Fibroblast of pulmonary artery (primary cell): ENCODE results near the gene SDHB.

Source experiments
- DNase-seq: peaks from one replicate; pipeline ENCODE4 v3.0.0-alpha.2; 2010; ENCODE audit warnings: low read depth
- H3K4me3 ChIP-seq: replicated peaks from 2 replicates; pipeline ENCODE4 v1.5.1; 2011; ENCODE audit warnings: low read depth, mild to moderate bottlenecking, control low read depth, low read length, moderate library complexity
- TF ChIP-seq, protein P1 (sequence below): IDR thresholded peaks from 2 replicates; pipeline ENCODE4 v1.5.1; 2011; ENCODE audit warnings: mild to moderate bottlenecking, control low read depth, low read length, inconsistent platforms; ENCODE audit errors: missing control alignments

SDHB gene

DNA sequence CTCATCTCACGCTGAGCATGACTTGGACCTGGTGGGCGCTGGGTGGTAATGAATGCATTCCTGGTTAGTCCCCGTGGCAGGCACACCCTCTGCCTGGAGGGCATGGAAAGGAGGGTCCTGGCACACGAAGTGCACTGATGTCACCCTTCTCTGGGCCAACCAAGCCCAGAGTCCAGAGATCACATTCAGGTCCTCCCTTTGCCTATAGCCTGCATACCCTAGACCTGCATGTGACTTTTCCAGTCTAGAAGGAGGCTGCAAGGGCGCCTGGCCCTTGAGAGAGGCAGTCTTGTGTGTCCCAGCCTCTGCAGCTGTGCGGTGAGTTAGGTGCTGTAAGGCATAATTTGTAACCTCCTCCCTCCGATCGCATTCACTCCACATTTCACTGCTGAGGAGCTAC lies 43.3 kb upstream of the SDHB start:
- TF ChIP-seq, protein P1, sequence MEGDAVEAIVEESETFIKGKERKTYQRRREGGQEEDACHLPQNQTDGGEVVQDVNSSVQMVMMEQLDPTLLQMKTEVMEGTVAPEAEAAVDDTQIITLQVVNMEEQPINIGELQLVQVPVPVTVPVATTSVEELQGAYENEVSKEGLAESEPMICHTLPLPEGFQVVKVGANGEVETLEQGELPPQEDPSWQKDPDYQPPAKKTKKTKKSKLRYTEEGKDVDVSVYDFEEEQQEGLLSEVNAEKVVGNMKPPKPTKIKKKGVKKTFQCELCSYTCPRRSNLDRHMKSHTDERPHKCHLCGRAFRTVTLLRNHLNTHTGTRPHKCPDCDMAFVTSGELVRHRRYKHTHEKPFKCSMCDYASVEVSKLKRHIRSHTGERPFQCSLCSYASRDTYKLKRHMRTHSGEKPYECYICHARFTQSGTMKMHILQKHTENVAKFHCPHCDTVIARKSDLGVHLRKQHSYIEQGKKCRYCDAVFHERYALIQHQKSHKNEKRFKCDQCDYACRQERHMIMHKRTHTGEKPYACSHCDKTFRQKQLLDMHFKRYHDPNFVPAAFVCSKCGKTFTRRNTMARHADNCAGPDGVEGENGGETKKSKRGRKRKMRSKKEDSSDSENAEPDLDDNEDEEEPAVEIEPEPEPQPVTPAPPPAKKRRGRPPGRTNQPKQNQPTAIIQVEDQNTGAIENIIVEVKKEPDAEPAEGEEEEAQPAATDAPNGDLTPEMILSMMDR = no peak
- no peak overlapping the region for H3K4me3 ChIP-seq

DNA sequence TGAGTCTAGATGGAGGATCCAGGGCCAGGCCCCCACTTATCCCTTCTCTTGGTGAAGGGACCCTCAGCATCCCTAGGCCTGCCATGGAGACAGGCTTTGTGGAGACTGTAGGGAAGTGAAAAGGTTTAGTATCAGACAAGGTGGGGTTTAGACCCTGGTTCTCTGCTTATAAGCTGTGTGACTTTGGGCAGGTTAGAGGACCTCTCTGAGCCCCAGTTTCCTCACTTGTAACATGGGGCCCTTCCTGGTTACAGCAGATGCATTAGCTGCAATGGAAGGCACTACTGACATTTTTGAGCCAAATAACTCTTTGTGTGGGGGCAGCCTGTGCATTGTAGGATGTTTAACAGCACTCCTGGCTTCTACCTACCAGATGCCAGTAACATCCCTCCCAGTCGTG lies 42.8 kb upstream of the SDHB start:
- no peak overlapping the region for H3K4me3 ChIP-seq
- no peak for DNase-seq
- TF ChIP-seq, protein P1 = no peak

More for the DNA sequence above, 43.3 kb upstream of the SDHB start:
- DNase-seq = no peak

DNA sequence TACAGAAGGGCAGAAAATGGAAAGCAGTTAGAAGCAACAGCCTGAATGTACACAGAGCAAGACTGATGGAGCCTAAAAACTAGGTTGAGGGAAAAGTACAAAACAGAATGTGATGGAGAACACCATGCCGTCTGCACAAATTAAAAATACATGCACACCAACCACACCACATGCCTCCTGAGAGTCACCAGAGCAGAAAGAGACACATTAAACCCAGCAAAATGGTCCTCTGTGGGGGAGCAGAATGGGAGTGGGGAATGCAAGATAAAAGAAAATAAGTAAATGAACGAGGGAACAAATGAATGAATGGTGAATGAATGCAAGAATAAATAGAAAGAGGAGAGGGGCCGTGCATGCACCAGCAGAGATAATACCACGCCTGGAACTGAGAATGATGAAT lies 41.3 kb upstream of the SDHB start:
- no peak for DNase-seq
- TF ChIP-seq, protein P1 = no peak
- no peak overlapping the region for H3K4me3 ChIP-seq

DNA sequence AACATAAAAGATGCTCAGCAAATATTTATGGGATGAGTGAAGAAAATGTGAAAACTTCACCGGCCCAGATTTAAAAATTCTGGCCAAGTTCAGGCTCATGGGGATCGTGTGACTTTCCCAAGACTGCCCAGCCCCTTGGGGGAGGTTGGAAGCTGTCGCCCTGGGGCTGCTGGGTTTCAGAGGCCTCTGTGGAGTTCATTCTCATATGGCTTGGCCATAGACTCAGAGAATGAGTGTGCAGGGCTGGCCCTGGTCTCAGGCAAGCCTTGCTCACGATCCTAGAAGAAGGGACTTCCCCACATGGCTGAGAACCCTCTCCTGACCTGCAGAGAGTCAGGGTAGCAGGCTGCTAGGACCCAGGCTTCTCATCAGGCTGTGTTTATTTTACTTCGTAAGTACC lies 40.8 kb upstream of the SDHB start:
- DNase-seq = no peak
- TF ChIP-seq, protein P1 = no peak
- H3K4me3 ChIP-seq = no peak overlapping the region

DNA sequence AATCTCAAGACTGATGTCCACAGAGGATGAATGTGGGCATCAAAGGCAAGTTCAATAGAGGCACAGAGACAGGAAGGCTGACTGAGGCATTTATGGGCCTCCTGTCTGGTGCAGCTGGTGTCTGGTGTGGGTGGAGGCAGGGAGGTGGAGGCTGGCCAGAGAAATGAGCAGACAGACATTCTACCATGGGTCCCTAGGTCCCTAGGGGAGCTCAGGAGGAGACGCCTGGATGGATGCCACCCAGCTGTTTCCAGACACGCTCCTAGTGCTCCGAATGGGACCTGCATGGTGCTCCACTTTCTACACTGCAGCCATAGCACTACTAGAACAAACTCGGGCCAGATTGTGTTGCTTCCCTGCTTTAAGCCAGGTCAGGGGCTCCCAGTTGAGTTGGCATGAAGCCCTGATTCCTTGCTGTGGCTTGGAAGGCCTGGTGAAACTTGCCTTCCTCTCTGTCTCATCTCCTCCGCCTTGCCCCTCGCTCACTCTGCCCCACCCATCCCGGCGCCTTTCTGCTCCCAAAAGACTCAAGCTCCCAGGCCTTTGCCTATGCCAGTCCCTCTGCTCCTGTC lies 40.1 kb upstream of the SDHB start:
- TF ChIP-seq, protein P1 = no peak
- DNase-seq = no peak
- H3K4me3 ChIP-seq = no peak overlapping the region

DNA sequence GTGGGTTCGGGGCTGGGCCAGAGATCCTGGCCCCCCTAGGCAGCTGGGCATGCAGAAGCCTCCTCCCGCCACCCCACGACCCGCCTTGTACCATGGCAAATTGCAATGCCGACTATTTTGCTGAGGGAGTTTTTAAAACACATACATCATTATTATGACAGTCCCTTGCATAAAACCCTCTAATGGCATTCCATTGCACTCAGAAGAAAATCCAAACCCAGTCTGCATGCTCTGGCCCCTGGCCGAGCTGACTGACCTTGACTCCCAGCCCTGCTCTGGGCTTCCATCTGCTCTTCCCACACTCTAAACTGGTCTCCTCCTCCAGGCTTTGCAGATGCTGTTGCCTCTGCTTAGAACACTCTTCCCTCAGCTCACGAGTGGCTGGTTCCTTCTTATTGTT lies 37.4 kb upstream of the SDHB start:
- no peak for DNase-seq
- TF ChIP-seq, protein P1 = no peak
- no peak overlapping the region for H3K4me3 ChIP-seq

DNA sequence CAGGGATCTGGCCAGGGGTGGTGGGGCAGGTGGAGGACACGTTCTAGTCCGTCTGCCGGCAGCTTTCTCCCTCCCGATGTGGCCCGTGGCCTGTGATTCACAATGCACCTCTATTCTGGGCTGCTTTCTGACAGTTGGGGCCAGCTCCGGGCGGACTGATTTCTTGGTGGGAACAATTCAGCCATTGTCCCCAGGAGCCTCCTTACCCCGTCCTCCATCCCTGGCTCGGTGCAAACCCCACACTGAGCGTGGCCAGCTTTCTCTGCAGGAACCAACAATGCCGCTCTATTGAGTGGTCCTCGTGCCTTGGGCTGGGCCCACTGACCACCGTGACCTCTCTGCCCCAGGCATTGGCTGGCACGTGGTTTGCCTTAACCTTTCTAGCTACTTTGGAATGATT lies 35.7 kb upstream of the SDHB start:
- no peak overlapping the region for H3K4me3 ChIP-seq
- TF ChIP-seq, protein P1 = no peak
- no peak for DNase-seq
